H9 (cell line): ENCODE measurements around the gene ZNF845. TPM values are rescaled to one million over a fixed set of nuclear protein-coding genes. Genes with fewer than 3 reads are reported as not detected.

Experiments used
- DNase-seq: peaks from one replicate; pipeline ENCODE4 v3.0.0-alpha.2; 2017
- H2AFZ ChIP-seq: one replicate; pipeline ENCODE4 v1.6.1; 2013; ENCODE audit warnings: mild to moderate bottlenecking, low read length, control low read depth, moderate library complexity
- H2AK5ac ChIP-seq: 2 replicates; pipeline ENCODE4 v1.6.1; 2013; ENCODE audit warnings: low read length, control low read depth, mixed read lengths; ENCODE audit not compliant: insufficient read length
- H2BK120ac ChIP-seq: one replicate; pipeline ENCODE4 v1.6.1; 2013; ENCODE audit warnings: low read depth, mild to moderate bottlenecking, low read length, control low read depth, inconsistent platforms; ENCODE audit not compliant: poor library complexity, severe bottlenecking
- H2BK12ac ChIP-seq: 2 replicates; pipeline ENCODE4 v1.6.1; 2013; ENCODE audit warnings: low read length, control low read depth, mixed read lengths, low read depth; ENCODE audit not compliant: insufficient read length
- H2BK15ac ChIP-seq: 2 replicates; pipeline ENCODE4 v1.6.1; 2013; ENCODE audit warnings: low read depth, low read length, control low read depth
- H2BK20ac ChIP-seq: one replicate; pipeline ENCODE4 v1.6.1; 2013; ENCODE audit warnings: low read depth, mild to moderate bottlenecking, low read length, control low read depth, inconsistent platforms; ENCODE audit not compliant: poor library complexity, severe bottlenecking
- H2BK5ac ChIP-seq: 2 replicates; pipeline ENCODE4 v1.6.1; 2013; ENCODE audit warnings: low read length, control low read depth, mixed read lengths; ENCODE audit not compliant: insufficient read length
- H3K14ac ChIP-seq: 2 replicates; pipeline ENCODE4 v1.6.1; 2013; ENCODE audit warnings: low read length, control low read depth; ENCODE audit not compliant: insufficient read depth
- H3K18ac ChIP-seq: 2 replicates; pipeline ENCODE4 v1.6.1; 2013; ENCODE audit warnings: low read depth, mild to moderate bottlenecking, mixed read lengths, low read length, control low read depth; ENCODE audit not compliant: insufficient read length
- H3K23ac ChIP-seq: 2 replicates; pipeline ENCODE4 v1.6.1; 2013; ENCODE audit warnings: low read length, control low read depth, mixed read lengths, low read depth; ENCODE audit not compliant: insufficient read length
- H3K23me2 ChIP-seq: 2 replicates; pipeline ENCODE4 v1.6.1; 2013; ENCODE audit warnings: low read depth, mild to moderate bottlenecking, mixed read lengths, low read length, control low read depth; ENCODE audit not compliant: insufficient read length, poor library complexity, severe bottlenecking
- H3K27ac ChIP-seq: 2 replicates; pipeline ENCODE4 v1.5.1; 2013; ENCODE audit warnings: low read length, control low read depth, mixed read lengths, low read depth; ENCODE audit not compliant: insufficient read length
- H3K27me3 ChIP-seq: 2 replicates; pipeline ENCODE4 v1.6.1; 2013; ENCODE audit warnings: low read length, control low read depth, inconsistent platforms; ENCODE audit not compliant: insufficient read depth
- H3K4ac ChIP-seq: 2 replicates; pipeline ENCODE4 v1.6.1; 2013; ENCODE audit warnings: low read depth, mild to moderate bottlenecking, control low read depth, inconsistent platforms, low read length, moderate library complexity
- H3K4me1 ChIP-seq: 2 replicates; pipeline ENCODE4 v1.6.1; 2013; ENCODE audit warnings: low read length, control low read depth, inconsistent platforms; ENCODE audit not compliant: insufficient read depth
- H3K4me2 ChIP-seq: 2 replicates; pipeline ENCODE4 v1.6.1; 2013; ENCODE audit warnings: low read length, control low read depth, mixed read lengths; ENCODE audit not compliant: insufficient read length, insufficient read depth
- H3K56ac ChIP-seq: 2 replicates; pipeline ENCODE4 v1.6.1; 2013; ENCODE audit warnings: low read depth, mild to moderate bottlenecking, mixed read lengths, low read length, control low read depth; ENCODE audit not compliant: insufficient read length
- H3K79me1 ChIP-seq: 2 replicates; pipeline ENCODE4 v1.6.1; 2013; ENCODE audit warnings: low read depth, mild to moderate bottlenecking, moderate library complexity, low read length, control low read depth, inconsistent platforms; ENCODE audit not compliant: insufficient read depth, poor library complexity, severe bottlenecking
- H3K79me2 ChIP-seq: 2 replicates; pipeline ENCODE4 v1.6.1; 2013; ENCODE audit warnings: low read length, control low read depth, inconsistent platforms; ENCODE audit not compliant: insufficient read depth
- H3K9ac ChIP-seq: 2 replicates; pipeline ENCODE4 v1.6.1; 2013; ENCODE audit warnings: low read length, control low read depth, mixed read lengths; ENCODE audit not compliant: insufficient read length; ENCODE audit errors: extremely low read depth
- H3K9me3 ChIP-seq: one replicate; pipeline ENCODE4 v1.6.1; 2013; ENCODE audit warnings: low read depth, low read length, inconsistent platforms; ENCODE audit not compliant: control insufficient read depth
- H3T11ph ChIP-seq: one replicate; pipeline ENCODE4 v1.6.1; 2013; ENCODE audit warnings: mild to moderate bottlenecking, low read length, control low read depth, inconsistent platforms
- H4K20me1 ChIP-seq: one replicate; pipeline ENCODE4 v1.6.1; 2013; ENCODE audit not compliant: control insufficient read depth, insufficient read length, insufficient read depth
- H4K5ac ChIP-seq: 2 replicates; pipeline ENCODE4 v1.6.1; 2013; ENCODE audit warnings: low read depth, mild to moderate bottlenecking, mixed read lengths, low read length, control low read depth; ENCODE audit not compliant: insufficient read length
- H4K8ac ChIP-seq: replicated peaks from 2 replicates; pipeline ENCODE4 v1.6.1; 2013; ENCODE audit warnings: low read length, control low read depth, mixed read lengths, low read depth; ENCODE audit not compliant: insufficient read length
- H4K91ac ChIP-seq: 2 replicates; pipeline ENCODE4 v1.6.1; 2013; ENCODE audit warnings: low read depth, mild to moderate bottlenecking, moderate library complexity, mixed read lengths, low read length, control low read depth; ENCODE audit not compliant: insufficient read length
- H3K27ac Mint-ChIP-seq, 3 experiments: 2 replicates in 2 of 3; 3 replicates in 1 of 3; pipeline ENCODE4 v1.8.0; 2020 to 2021; ENCODE audit warnings: mixed read lengths in 3 of 3, mild to moderate bottlenecking in 1 of 3, moderate library complexity in 1 of 3
- H3K27me3 Mint-ChIP-seq: 2 replicates; pipeline ENCODE4 v1.8.0; 2021; ENCODE audit warnings: low read depth, mild to moderate bottlenecking, moderate library complexity, mixed read lengths
- H3K36me3 Mint-ChIP-seq, 3 experiments: 2 replicates in 2 of 3; 3 replicates in 1 of 3; pipeline ENCODE4 v1.8.0; 2020 to 2021; ENCODE audit warnings: low read depth in 3 of 3, mixed read lengths in 3 of 3; ENCODE audit not compliant: insufficient read depth in 1 of 3
- H3K4me1 Mint-ChIP-seq, 2 experiments: 2 replicates each; pipeline ENCODE4 v1.8.0; 2020; ENCODE audit warnings: mixed read lengths in 2 of 2
- H3K4me3 Mint-ChIP-seq, 2 experiments: 2 replicates in 1 of 2; 3 replicates in 1 of 2; pipeline ENCODE4 v1.8.0; 2020 to 2021; ENCODE audit warnings: mild to moderate bottlenecking in 2 of 2, mixed read lengths in 2 of 2, moderate library complexity in 1 of 2
- H3K9me3 Mint-ChIP-seq, 2 experiments: 2 replicates in 1 of 2; 3 replicates in 1 of 2; pipeline ENCODE4 v1.8.0; 2020; ENCODE audit warnings: mild to moderate bottlenecking in 2 of 2, mixed read lengths in 2 of 2, moderate library complexity in 1 of 2
- WGBS: extraction: QIAGEN DNeasy Blood & Tissue Kit; methylation state at CpG from one replicate; pipeline ENCODE4 v1.1.7; 2013; ENCODE audit warnings: missing lambda C conversion rate, low lambda C conversion rate, mixed read lengths; ENCODE audit not compliant: insufficient read length; ENCODE audit errors: extremely low coverage; 5-methylcytosine and 5-hydroxymethylcytosine counted together
- total RNA-seq: library from RNA; stranded (reverse); gene quantifications from 2 replicates; pipeline ENCODE4 v1.2.1, GENCODE V29; 2021
- TF ChIP-seq, protein P1 (sequence below): fragments of 200-600 bp; sonication (generic); conservative IDR thresholded peaks from 3 replicates; pipeline ENCODE4 v1.8.0; 2021; ENCODE audit warnings: antibody characterized with exemption, mild to moderate bottlenecking

The ZNF845 gene
- total RNA-seq, 1 experiment from 2014 or later, result 17.4 TPM

DNA sequence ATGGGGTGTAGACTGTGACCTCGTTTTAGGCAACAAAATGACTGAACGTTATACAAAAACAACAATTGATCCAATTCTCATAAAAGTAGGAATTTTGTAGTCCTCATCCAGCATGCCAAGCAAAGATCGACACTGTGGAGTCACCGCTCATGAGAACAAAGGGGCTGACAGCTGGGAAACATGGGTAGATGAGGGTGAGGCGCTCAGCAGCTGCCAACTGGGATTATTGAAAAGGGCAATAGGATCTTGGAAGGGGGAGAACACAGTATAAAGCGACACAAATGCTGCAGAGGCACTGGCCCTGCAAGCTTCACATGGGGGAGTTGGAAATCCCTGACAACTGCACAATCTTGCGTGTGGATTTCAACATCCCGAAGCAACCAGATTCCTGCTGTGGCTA, 56.0 kb downstream of the ZNF845 start:
- no peaks in the 10 kb centered on the region for H3K79me2 ChIP-seq
- no peak overlapping the region for H2AK5ac ChIP-seq
- no peak for DNase-seq
- Mint-ChIP-seq H3K36me3 (peaks cover 27 to 32% (median 29%) of the 10 kb centered on the region in 3 experiments), H3K4me1 (peaks cover 17 to 20% of the 10 kb centered on the region in 2 experiments), H3K9me3 (peaks cover 15 to 23% of the 10 kb centered on the region in 2 experiments), H3K4me3 (peak overlapping the region in 1 of 2 experiments; percentile 36; a peak in 2 of 5 replicates), H3K27me3 (no peaks in the 10 kb centered on the region), H3K27ac (peak overlapping the region in 2 of 3 experiments; percentile 3 to 4; a peak in 2 of 7 replicates)
- H3K4ac ChIP-seq, result no peak overlapping the region
- no peak overlapping the region for H3T11ph ChIP-seq
- H4K8ac ChIP-seq, result no peak overlapping the region
- no peak overlapping the region for H3K27ac ChIP-seq
- TF ChIP-seq, protein P1, sequence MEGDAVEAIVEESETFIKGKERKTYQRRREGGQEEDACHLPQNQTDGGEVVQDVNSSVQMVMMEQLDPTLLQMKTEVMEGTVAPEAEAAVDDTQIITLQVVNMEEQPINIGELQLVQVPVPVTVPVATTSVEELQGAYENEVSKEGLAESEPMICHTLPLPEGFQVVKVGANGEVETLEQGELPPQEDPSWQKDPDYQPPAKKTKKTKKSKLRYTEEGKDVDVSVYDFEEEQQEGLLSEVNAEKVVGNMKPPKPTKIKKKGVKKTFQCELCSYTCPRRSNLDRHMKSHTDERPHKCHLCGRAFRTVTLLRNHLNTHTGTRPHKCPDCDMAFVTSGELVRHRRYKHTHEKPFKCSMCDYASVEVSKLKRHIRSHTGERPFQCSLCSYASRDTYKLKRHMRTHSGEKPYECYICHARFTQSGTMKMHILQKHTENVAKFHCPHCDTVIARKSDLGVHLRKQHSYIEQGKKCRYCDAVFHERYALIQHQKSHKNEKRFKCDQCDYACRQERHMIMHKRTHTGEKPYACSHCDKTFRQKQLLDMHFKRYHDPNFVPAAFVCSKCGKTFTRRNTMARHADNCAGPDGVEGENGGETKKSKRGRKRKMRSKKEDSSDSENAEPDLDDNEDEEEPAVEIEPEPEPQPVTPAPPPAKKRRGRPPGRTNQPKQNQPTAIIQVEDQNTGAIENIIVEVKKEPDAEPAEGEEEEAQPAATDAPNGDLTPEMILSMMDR, result no peak
- no peak overlapping the region for H2BK5ac ChIP-seq
- H4K91ac ChIP-seq, result no peak overlapping the region
- H3K18ac ChIP-seq, result no peak overlapping the region
- H3K23me2 ChIP-seq, result peaks cover 3% of the 10 kb centered on the region
- H2BK20ac ChIP-seq, result no peak overlapping the region
- no peak overlapping the region for H2BK12ac ChIP-seq
- H3K14ac ChIP-seq, result no peak overlapping the region
- no peak overlapping the region for H2AFZ ChIP-seq
- H2BK120ac ChIP-seq, result no peak overlapping the region
- H3K9ac ChIP-seq, result no peak overlapping the region
- no peaks in the 10 kb centered on the region for H4K20me1 ChIP-seq
- H3K23ac ChIP-seq, result no peak overlapping the region
- H4K5ac ChIP-seq, result no peak overlapping the region
- WGBS, result no CpG with 5 or more reads among the region's 8 CpGs
- no peaks in the 10 kb centered on the region for H3K9me3 ChIP-seq
- H2BK15ac ChIP-seq, result no peak overlapping the region
- no peak overlapping the region for H3K4me2 ChIP-seq
- H3K27me3 ChIP-seq, result no peaks in the 10 kb centered on the region
- no peak overlapping the region for H3K56ac ChIP-seq
- peaks cover 3% of the 10 kb centered on the region; the same call in 1 of the 2 replicates for H3K4me1 ChIP-seq
- no peaks in the 10 kb centered on the region for H3K79me1 ChIP-seq
